Body of pancreas (tissue), 4 donors: ENCODE results near the gene EXD1. TPM values are rescaled to one million over a fixed set of nuclear protein-coding genes. Genes with fewer than 3 reads are reported as not detected.
"Not testable (repeated sequence)": the region's sequence is repeated elsewhere in the genome, so short reads cannot be mapped to it uniquely, and the experiment has no call there.

Source experiments
- ATAC-seq: fragments of 150-250 bp; one replicate; pipeline ENCODE4 v1.9.1; 2016
- DNase-seq, 4 donors: peaks; one replicate each; pipeline ENCODE4 v3.0.0-alpha.2; 2019
- H3K27ac ChIP-seq, 4 donors: fragments of 200-600 bp; sonication (generic); 1 replicate in 3 of 4; 2 replicates in 1 of 4; pipeline versions ENCODE4 v1.5.1 to v1.6.1; 2016 to 2019; ENCODE audit warnings: mild to moderate bottlenecking in 1 of 4, mixed read lengths in 1 of 4, moderate library complexity in 1 of 4
- H3K27me3 ChIP-seq, 2 donors: fragments of 200-600 bp; sonication (generic); one replicate each; pipeline ENCODE4 v1.6.0; 2016; ENCODE audit warnings: mild to moderate bottlenecking in 1 of 2
- H3K36me3 ChIP-seq, 2 donors: fragments of 200-600 bp; sonication (generic); replicated peaks in 1 of 2; 2 replicates each; pipeline ENCODE4 v1.5.1; 2016; ENCODE audit warnings: low read depth in 2 of 2; ENCODE audit not compliant: insufficient read depth in 1 of 2
- H3K4me1 ChIP-seq: fragments of 200-600 bp; sonication (generic); one replicate; pipeline ENCODE4 v1.6.0; 2016
- H3K4me3 ChIP-seq, 2 donors: fragments of 200-600 bp; sonication (generic); 1 replicate in 1 of 2; 2 replicates in 1 of 2; pipeline ENCODE4 v1.5.1; 2016 to 2019
- H3K9me3 ChIP-seq, 3 donors: fragments of 200-600 bp; sonication (generic); 1 replicate in 2 of 3; 2 replicates in 1 of 3; pipeline ENCODE4 v1.5.1; 2016
- POLR2A ChIP-seq, 3 donors: fragments of 450-650 bp; IDR thresholded peaks; one replicate each; pipeline ENCODE4 v1.6.1; 2016; ENCODE audit warnings: antibody characterized with exemption in 3 of 3, mild to moderate bottlenecking in 2 of 3
- WGBS, 2 donors: methylation state at CpG; one replicate each; pipeline ENCODE4 v1.1.5; 2017; 5-methylcytosine and 5-hydroxymethylcytosine counted together
- intact Hi-C: fragments of 100-400 bp; cut with DNase I; formaldehyde crosslinking; loops from one replicate; pipeline ENCODE4 v1.15.1; 2023
- total RNA-seq, 2 donors: library from RNA; depleted of rRNA; stranded (reverse); fragments of >200 nt; gene quantifications; one replicate each; pipeline ENCODE4 v1.1.0, GENCODE V29; 2016
- TF ChIP-seq, protein P1 (sequence below), 7 experiments: fragments of 450-650 bp in 4 of 7; fragments of 200-600 bp in 3 of 7; sonication (generic) in 3 of 7; IDR thresholded peaks; one replicate each; pipeline ENCODE4 v1.5.1; 2016 to 2019; ENCODE audit warnings: antibody characterized with exemption in 7 of 7

Gene EXD1
- total RNA-seq, 2 donors from 2014 or later = not detected

DNA sequence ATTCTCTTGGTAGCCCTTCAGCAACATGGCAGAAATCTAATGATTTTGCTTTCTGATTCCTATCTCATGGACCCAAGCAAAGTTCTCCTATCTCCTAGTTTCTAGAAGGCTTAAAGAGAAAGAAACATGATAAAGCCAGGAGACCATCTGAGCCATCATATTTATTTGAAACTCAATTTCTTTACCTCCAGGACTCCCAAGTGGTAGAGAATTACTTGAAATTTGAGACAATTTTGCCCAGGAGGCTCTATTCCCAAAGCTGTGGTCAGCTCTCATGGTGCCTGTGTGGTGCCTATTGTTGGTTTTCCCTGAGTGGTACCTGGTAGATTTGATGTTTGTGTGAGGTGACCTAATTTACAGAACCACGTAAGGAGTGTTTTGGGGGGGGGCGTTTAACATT, 39.3 kb upstream of the EXD1 start:
- WGBS, 2 donors = 85 to 93% methylated on average over 2 of the region's 2 CpGs
- no peaks in the 10 kb centered on the region for H3K27me3 ChIP-seq
- TF ChIP-seq, protein P1, sequence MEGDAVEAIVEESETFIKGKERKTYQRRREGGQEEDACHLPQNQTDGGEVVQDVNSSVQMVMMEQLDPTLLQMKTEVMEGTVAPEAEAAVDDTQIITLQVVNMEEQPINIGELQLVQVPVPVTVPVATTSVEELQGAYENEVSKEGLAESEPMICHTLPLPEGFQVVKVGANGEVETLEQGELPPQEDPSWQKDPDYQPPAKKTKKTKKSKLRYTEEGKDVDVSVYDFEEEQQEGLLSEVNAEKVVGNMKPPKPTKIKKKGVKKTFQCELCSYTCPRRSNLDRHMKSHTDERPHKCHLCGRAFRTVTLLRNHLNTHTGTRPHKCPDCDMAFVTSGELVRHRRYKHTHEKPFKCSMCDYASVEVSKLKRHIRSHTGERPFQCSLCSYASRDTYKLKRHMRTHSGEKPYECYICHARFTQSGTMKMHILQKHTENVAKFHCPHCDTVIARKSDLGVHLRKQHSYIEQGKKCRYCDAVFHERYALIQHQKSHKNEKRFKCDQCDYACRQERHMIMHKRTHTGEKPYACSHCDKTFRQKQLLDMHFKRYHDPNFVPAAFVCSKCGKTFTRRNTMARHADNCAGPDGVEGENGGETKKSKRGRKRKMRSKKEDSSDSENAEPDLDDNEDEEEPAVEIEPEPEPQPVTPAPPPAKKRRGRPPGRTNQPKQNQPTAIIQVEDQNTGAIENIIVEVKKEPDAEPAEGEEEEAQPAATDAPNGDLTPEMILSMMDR (IDR thresholded peaks at IDR 0.05) = no peak
- no peak for TF ChIP-seq POLR2A (IDR thresholded peaks at IDR 0.05)
- no peaks in the 10 kb centered on the region for H3K4me1 ChIP-seq
- intact Hi-C loops = no loop called here
- H3K36me3 ChIP-seq = peaks cover 4 to 14% of the 10 kb centered on the region in 2 donors
- ATAC-seq (no peak), DNase-seq (no peak)
- H3K4me3 ChIP-seq = no peak overlapping the region
- H3K27ac ChIP-seq = no peak overlapping the region
- H3K9me3 ChIP-seq = no peaks in the 10 kb centered on the region

DNA sequence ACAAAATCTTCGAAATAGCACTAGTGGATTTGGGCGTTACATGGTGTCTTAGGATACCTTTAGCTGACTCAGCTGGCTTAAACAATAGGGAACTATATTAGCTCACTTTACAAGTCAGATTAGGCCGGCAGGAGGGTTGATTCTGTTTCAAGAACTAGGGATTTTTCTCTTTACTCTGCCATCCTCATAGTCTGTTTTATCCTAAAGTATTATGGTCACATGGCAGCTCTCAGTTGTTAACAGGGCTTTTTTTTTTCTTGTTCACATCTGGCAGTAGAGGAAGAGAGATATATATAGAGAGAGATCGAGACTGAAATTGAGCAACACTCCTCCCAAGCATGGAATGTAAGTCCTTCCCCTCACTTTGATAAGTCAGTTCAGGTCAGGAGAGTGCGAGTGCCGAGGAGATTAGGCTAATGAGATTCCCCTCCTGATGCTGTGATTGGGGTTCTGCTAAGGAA, 33.4 kb upstream of the EXD1 start:
- WGBS, 2 donors = 77 to 82% methylated on average over 6 of the region's 6 CpGs

DNA sequence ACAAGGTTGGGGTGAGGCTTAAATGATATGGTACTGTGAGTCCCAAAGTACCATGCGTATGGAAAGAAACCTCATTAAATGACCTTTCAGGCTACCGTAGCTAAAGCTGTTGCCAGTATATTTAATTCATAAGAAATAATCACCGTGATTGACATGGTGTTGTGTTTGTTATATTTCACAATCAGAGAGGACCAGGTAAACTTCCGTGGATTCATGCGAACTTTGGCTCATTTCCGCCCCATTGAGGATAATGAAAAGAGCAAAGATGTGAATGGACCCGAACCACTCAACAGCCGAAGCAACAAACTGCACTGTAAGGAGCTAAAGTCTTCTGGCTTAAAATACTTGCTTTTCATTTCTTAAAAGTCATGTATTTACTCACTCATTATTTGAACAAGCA, 32.0 kb upstream of the EXD1 start:
- intact Hi-C loops = no loop called here
- no peak for ATAC-seq
- H3K27ac ChIP-seq = no peak overlapping the region
- DNase-seq = no peak
- H3K9me3 ChIP-seq = no peaks in the 10 kb centered on the region
- no peak overlapping the region for H3K4me3 ChIP-seq
- WGBS, 2 donors = 91 to 95% methylated on average over 8 of the region's 8 CpGs
- H3K36me3 ChIP-seq = peaks cover 0 to 15% of the 10 kb centered on the region in 2 donors
- TF ChIP-seq POLR2A (IDR thresholded peaks at IDR 0.05) = no peak
- TF ChIP-seq, protein P1 (IDR thresholded peaks at IDR 0.05) = no peak
- no peaks in the 10 kb centered on the region for H3K27me3 ChIP-seq
- peaks cover 28% of the 10 kb centered on the region for H3K4me1 ChIP-seq

More for the DNA sequence above, 33.4 kb upstream of the EXD1 start:
- intact Hi-C loops = no loop called here
- Histone ChIP-seq H3K4me3 (no peak overlapping the region), H3K27ac (no peak overlapping the region), H3K4me1 (peaks cover 14% of the 10 kb centered on the region), H3K36me3 (peaks cover 0 to 12% of the 10 kb centered on the region in 2 donors), H3K27me3 (no peaks in the 10 kb centered on the region), H3K9me3 (no peaks in the 10 kb centered on the region)
- DNase-seq (no peak), ATAC-seq (no peak)
- no peak for TF ChIP-seq POLR2A (IDR thresholded peaks at IDR 0.05)
- TF ChIP-seq, protein P1 (IDR thresholded peaks at IDR 0.05) = no peak

DNA sequence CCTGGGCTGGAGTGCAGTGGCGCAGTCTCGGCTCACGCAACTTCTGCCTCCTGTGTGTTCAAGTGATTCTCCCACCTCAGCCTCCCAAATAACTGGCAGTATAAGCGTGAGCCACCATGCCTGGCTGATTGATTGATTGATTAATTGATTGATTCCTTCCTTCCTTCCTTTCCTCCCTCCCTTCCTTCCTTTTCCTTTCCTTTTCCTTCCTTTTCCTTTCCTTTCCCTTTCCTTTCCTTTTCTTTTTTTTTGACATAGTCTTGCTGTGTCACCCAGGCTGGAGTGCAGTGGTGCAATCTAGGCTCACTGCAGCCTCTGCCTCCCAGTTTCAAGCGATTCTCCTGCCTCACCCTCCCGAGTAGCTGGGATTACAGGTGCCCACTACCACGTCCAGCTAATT, 30.4 kb upstream of the EXD1 start:
- DNase-seq, intact Hi-C loops, H3K27ac ChIP-seq, H3K4me3 ChIP-seq, ATAC-seq, H3K27me3 ChIP-seq, H3K9me3 ChIP-seq: not testable (repeated sequence)
- Histone ChIP-seq H3K4me1 (peaks cover 41% of the 10 kb centered on the region), H3K36me3 (peaks cover 0 to 14% of the 10 kb centered on the region in 2 donors)
- 93 to 95% methylated on average over 7 of the region's 7 CpGs for WGBS, 2 donors

DNA sequence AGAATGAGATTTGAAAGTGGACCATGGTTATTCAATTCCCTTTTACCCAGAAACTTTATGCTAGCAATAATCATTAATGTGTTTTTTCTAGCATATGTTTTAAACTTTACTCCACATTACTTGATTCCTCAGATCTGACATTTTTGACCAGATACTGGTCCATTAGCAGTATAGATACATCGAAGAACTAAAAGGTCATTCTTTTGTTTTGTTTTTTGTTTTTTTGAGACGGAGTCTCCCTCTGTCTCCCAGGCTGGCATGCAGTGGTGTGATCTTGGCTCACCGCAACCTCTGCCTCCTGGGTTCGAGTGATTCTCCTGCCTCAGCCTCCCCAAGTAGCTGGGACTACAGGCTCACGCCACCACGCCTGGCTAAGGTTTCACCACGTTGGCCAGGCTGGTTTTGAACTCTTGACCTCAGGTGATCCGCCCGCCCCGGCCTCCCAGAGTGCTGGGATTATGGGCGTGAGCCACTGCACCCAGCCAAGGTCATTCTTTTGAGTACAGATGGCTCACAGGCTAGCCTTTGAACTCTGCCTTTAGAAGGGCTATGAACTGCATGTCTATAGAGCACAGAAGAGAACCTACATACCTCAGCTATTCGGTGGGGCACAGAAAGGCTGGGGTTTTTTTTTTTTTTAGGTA, 29.1 kb upstream of the EXD1 start:
- Histone ChIP-seq H3K36me3 (peaks cover 0 to 10% of the 10 kb centered on the region in 2 donors), H3K9me3 (no peaks in the 10 kb centered on the region), H3K27me3 (no peaks in the 10 kb centered on the region), H3K4me3 (no peak overlapping the region), H3K4me1 (peaks cover 45% of the 10 kb centered on the region), H3K27ac (peak overlapping the region; percentile 45 to 79 (median 68))
- peak in 2 of 4 donors; percentile 21 to 23 for DNase-seq
- peak in 1 of 3 donors; percentile 2 for TF ChIP-seq POLR2A (IDR thresholded peaks at IDR 0.05)
- TF ChIP-seq, protein P1 (IDR thresholded peaks at IDR 0.05) = no peak
- no peak for ATAC-seq
- intact Hi-C loops = no loop called here
- 58 to 66% methylated on average over 12 of the region's 12 CpGs for WGBS, 2 donors
